H1 (cell line): ENCODE results near the gene F7. TPM values are rescaled to one million over a fixed set of nuclear protein-coding genes. Genes with fewer than 3 reads are reported as not detected.

ENCODE experiments used
- CTCF ChIA-PET: fragments of 300-600 bp; sonication (Branson Sonifier 250); formaldehyde crosslinking; loops from one replicate; lab custom pipeline; 2021; ENCODE audit not compliant: partially characterized antibody; lab: Charles Lee
- POLR2A ChIA-PET: fragments of 300-600 bp; sonication (Branson Sonifier 250); formaldehyde crosslinking; loops from one replicate; lab custom pipeline; 2021; ENCODE audit warnings: inconsistent platforms; ENCODE audit not compliant: partially characterized antibody; lab: Charles Lee
- DNase-seq, 2 experiments: peaks; one replicate each; pipeline versions ENCODE4 v3.0.0 to v3.0.0-alpha.2; 2010 to 2022; ENCODE audit warnings: low spot score in 2 of 2, low read depth in 1 of 2, mixed read lengths in 1 of 2
- FAIRE-seq: peaks from 2 replicates; lab custom pipeline; 2011; peaks lifted over from hg19 to GRCh38; lab: Jason Lieb, UNC
- H2AFZ ChIP-seq: 2 replicates; pipeline ENCODE4 v1.8.1; 2012; ENCODE audit warnings: low read length, inconsistent platforms
- H2AK5ac ChIP-seq: 2 replicates; pipeline ENCODE4 v1.6.1; 2013; ENCODE audit warnings: low read depth, low read length
- H2BK120ac ChIP-seq: replicated peaks from 2 replicates; pipeline ENCODE3; 2013; ENCODE audit warnings: low read depth, low read length, inconsistent platforms
- H2BK12ac ChIP-seq: 2 replicates; pipeline ENCODE4 v1.6.1; 2013; ENCODE audit warnings: low read depth, low read length
- H2BK15ac ChIP-seq: 2 replicates; pipeline ENCODE4 v1.6.1; 2013; ENCODE audit warnings: low read length
- H2BK20ac ChIP-seq: 2 replicates; pipeline ENCODE4 v1.6.1; 2013; ENCODE audit warnings: low read length
- H2BK5ac ChIP-seq: 2 replicates; pipeline ENCODE4 v1.6.1; 2013; ENCODE audit warnings: low read depth, low read length
- H3K14ac ChIP-seq: 2 replicates; pipeline ENCODE4 v1.6.1; 2013; ENCODE audit warnings: inconsistent platforms; ENCODE audit not compliant: insufficient read length
- H3K18ac ChIP-seq: 2 replicates; pipeline ENCODE4 v1.6.1; 2013; ENCODE audit warnings: low read length; ENCODE audit errors: extremely low read depth
- H3K23ac ChIP-seq: 2 replicates; pipeline ENCODE4 v1.6.1; 2013; ENCODE audit warnings: inconsistent platforms; ENCODE audit not compliant: insufficient read length
- H3K23me2 ChIP-seq: 2 replicates; pipeline ENCODE4 v1.6.1; 2013; ENCODE audit warnings: low read depth, low read length
- H3K27ac ChIP-seq: 2 replicates; pipeline ENCODE4 v1.6.1; 2011; ENCODE audit warnings: low read depth, low read length, inconsistent platforms
- H3K27me3 ChIP-seq, 4 experiments: replicated peaks in 1 of 4; 1 replicate in 1 of 4; 2 replicates in 3 of 4; pipeline versions ENCODE4 v1.6.1 to v1.8.1; 2011 to 2013; ENCODE audit warnings: low read length in 3 of 4, mild to moderate bottlenecking in 3 of 4, inconsistent platforms in 2 of 4, mixed read lengths in 2 of 4, moderate library complexity in 1 of 4; ENCODE audit not compliant: control insufficient read depth in 3 of 4, insufficient read depth in 3 of 4; ENCODE audit errors: extremely low read depth in 1 of 4
- H3K36me3 ChIP-seq, 4 experiments: 2 replicates each; pipeline versions ENCODE4 v1.6.1 to v1.8.1; 2011 to 2013; ENCODE audit warnings: mild to moderate bottlenecking in 4 of 4, low read length in 3 of 4, moderate library complexity in 2 of 4, control low read depth in 1 of 4, inconsistent platforms in 1 of 4; ENCODE audit not compliant: insufficient read depth in 4 of 4, control insufficient read depth in 2 of 4
- H3K4ac ChIP-seq: replicated peaks from 2 replicates; pipeline ENCODE3; 2013; ENCODE audit warnings: low read length, low read depth, mixed read lengths, inconsistent platforms; ENCODE audit not compliant: insufficient read length
- H3K4me1 ChIP-seq, 4 experiments: replicated peaks in 1 of 4; 1 replicate in 1 of 4; 2 replicates in 3 of 4; pipeline versions ENCODE4 v1.6.1 to v1.8.1; 2011 to 2013; ENCODE audit warnings: low read length in 3 of 4, inconsistent platforms in 2 of 4, mixed read lengths in 1 of 4; ENCODE audit not compliant: insufficient read depth in 4 of 4, control insufficient read depth in 3 of 4
- H3K4me2 ChIP-seq, 2 experiments: 2 replicates each; pipeline versions ENCODE4 v1.6.1 to v1.8.1; 2011 to 2013; ENCODE audit warnings: low read depth in 2 of 2, low read length in 2 of 2, control low read depth in 1 of 2, inconsistent platforms in 1 of 2, mild to moderate bottlenecking in 1 of 2; ENCODE audit not compliant: insufficient read depth in 1 of 2
- H3K4me3 ChIP-seq, 4 experiments: fragments of 200-600, 300-600 bp in 1 of 4; sonication (generic), shearing (Covaris generic), sonication (Bioruptor Twin) in 1 of 4; 2 replicates each; pipeline versions ENCODE4 v1.5.1 to v1.8.1; 2011 to 2016; ENCODE audit warnings: low read length in 4 of 4, low read depth in 3 of 4, control low read depth in 2 of 4, inconsistent platforms in 2 of 4, mild to moderate bottlenecking in 2 of 4, mixed read lengths in 1 of 4, moderate library complexity in 1 of 4; ENCODE audit not compliant: insufficient read depth in 2 of 4; ENCODE audit errors: extremely low read depth in 1 of 4
- H3K56ac ChIP-seq: replicated peaks from 2 replicates; pipeline ENCODE3; 2013; ENCODE audit warnings: low read depth, mild to moderate bottlenecking, mixed read lengths, low read length, inconsistent platforms; ENCODE audit not compliant: insufficient read length
- H3K79me1 ChIP-seq: 2 replicates; pipeline ENCODE4 v1.6.1; 2013; ENCODE audit warnings: low read depth, low read length, control low read depth
- H3K79me2 ChIP-seq, 2 experiments: 2 replicates each; pipeline versions ENCODE4 v1.6.1 to v1.8.1; 2012 to 2013; ENCODE audit warnings: low read length in 2 of 2, mild to moderate bottlenecking in 2 of 2, inconsistent platforms in 1 of 2; ENCODE audit not compliant: insufficient read depth in 2 of 2, control insufficient read depth in 1 of 2
- H3K9ac ChIP-seq, 4 experiments: replicated peaks in 1 of 4; 1 replicate in 1 of 4; 2 replicates in 3 of 4; pipeline versions ENCODE4 v1.6.1 to v1.8.1; 2011 to 2013; ENCODE audit warnings: low read depth in 3 of 4, low read length in 3 of 4, control low read depth in 2 of 4, mild to moderate bottlenecking in 2 of 4, moderate library complexity in 2 of 4, inconsistent platforms in 1 of 4; ENCODE audit errors: extremely low read depth in 1 of 4
- H3K9me3 ChIP-seq, 2 experiments: 2 replicates each; pipeline versions ENCODE4 v1.6.1 to v1.8.1; 2012 to 2013; ENCODE audit warnings: mild to moderate bottlenecking in 2 of 2, moderate library complexity in 2 of 2, control low read depth in 1 of 2, inconsistent platforms in 1 of 2, low read depth in 1 of 2, low read length in 1 of 2, mixed read lengths in 1 of 2; ENCODE audit not compliant: insufficient read depth in 2 of 2
- H4K20me1 ChIP-seq, 2 experiments: replicated peaks in 1 of 2; 2 replicates each; pipeline versions ENCODE3 to v1.8.1; 2011 to 2013; ENCODE audit warnings: inconsistent platforms in 2 of 2, low read length in 2 of 2, mild to moderate bottlenecking in 1 of 2; ENCODE audit not compliant: insufficient read depth in 2 of 2, control insufficient read depth in 1 of 2
- H4K5ac ChIP-seq: 2 replicates; pipeline ENCODE4 v1.6.1; 2013; ENCODE audit warnings: low read length, low read depth, mixed read lengths, inconsistent platforms; ENCODE audit not compliant: insufficient read length
- H4K8ac ChIP-seq: 2 replicates; pipeline ENCODE4 v1.8.0; 2013; ENCODE audit warnings: mild to moderate bottlenecking, moderate library complexity, low read length, inconsistent platforms; ENCODE audit not compliant: insufficient read depth; ENCODE audit errors: extremely low read depth
- H4K91ac ChIP-seq: replicated peaks from 2 replicates; pipeline ENCODE3; 2013; ENCODE audit warnings: low read length, mixed read lengths, inconsistent platforms; ENCODE audit not compliant: insufficient read length
- CBX5 ChIP-seq: fragments of 300-800, 300-1000 bp; sonication (generic); IDR thresholded peaks from 2 replicates; pipeline ENCODE4 v1.7.1; 2016; ENCODE audit warnings: antibody characterized with exemption, low read length, low read depth
- CEBPB ChIP-seq: IDR thresholded peaks from 2 replicates; pipeline ENCODE4 v1.6.1; 2012; ENCODE audit warnings: low read depth, low read length
- EGR1 ChIP-seq: IDR thresholded peaks from 2 replicates; pipeline ENCODE4 v1.6.1; 2011; ENCODE audit warnings: low read depth, low read length, borderline replicate concordance
- FOSL1 ChIP-seq: IDR thresholded peaks from 2 replicates; pipeline ENCODE4 v1.6.1; 2011; ENCODE audit warnings: mild to moderate bottlenecking, low read depth, low read length, moderate library complexity; ENCODE audit not compliant: insufficient read depth
- GTF2F1 ChIP-seq: IDR thresholded peaks from 2 replicates; pipeline ENCODE4 v1.6.1; 2012; ENCODE audit warnings: low read depth, low read length, improper control_type of control experiment, borderline replicate concordance
- MAX ChIP-seq: IDR thresholded peaks from 2 replicates; pipeline ENCODE4 v1.6.1; 2012; ENCODE audit warnings: inconsistent platforms
- RNF2 ChIP-seq: fragments of 200-900, 300-1000 bp; sonication (generic); IDR thresholded peaks from 2 replicates; pipeline ENCODE4 v1.7.1; 2016; ENCODE audit warnings: borderline replicate concordance, low read depth, mild to moderate bottlenecking, antibody characterized with exemption, low read length; ENCODE audit not compliant: poor library complexity, severe bottlenecking; ENCODE audit errors: missing control alignments
- SP1 ChIP-seq: IDR thresholded peaks from 2 replicates; pipeline ENCODE4 v1.6.1; 2011; ENCODE audit warnings: low read depth, low read length
- WGBS, 2 experiments: shearing (Covaris generic) in 1 of 2; methylation state at CpG; one replicate each; pipeline versions ENCODE4 v1.1.6 to v1.1.7; 2013 to 2015; ENCODE audit warnings: low lambda C conversion rate in 2 of 2, mixed read lengths in 2 of 2, inconsistent platforms in 1 of 2, low coverage in 1 of 2, missing lambda C conversion rate in 1 of 2; ENCODE audit not compliant: insufficient replicate concordance in 2 of 2, insufficient coverage in 1 of 2, insufficient read length in 1 of 2; ENCODE audit errors: extremely low coverage in 1 of 2, missing lambda C conversion rate in 1 of 2; 5-methylcytosine and 5-hydroxymethylcytosine counted together
- polyA plus RNA-seq, 7 experiments: library from polyadenylated mRNA; depleted of rRNA in 3 of 7; stranded (reverse) in 5 of 7; unstranded in 2 of 7; fragments of >200 nt in 5 of 7; fragments of 200-250 nt in 2 of 7; gene quantifications; 1 replicate in 5 of 7; 2 replicates in 1 of 7; 4 replicates in 1 of 7; pipeline versions ENCODE4 v1.2.1 to v1.2.3, GENCODE V29; 2011 to 2013; ENCODE audit warnings: missing spikeins in 2 of 7, mixed read lengths in 2 of 7
- total RNA-seq: library from RNA; stranded (reverse); fragmentation: NEBNext Ultra II Directional; extraction: Animal tissue kit (Norgen Biotek cat#: 25700); gene quantifications from 2 replicates; pipeline ENCODE4 v1.2.1, GENCODE V29; 2021

The F7 gene
- total and polyA plus RNA-seq, 2 of the 8 experiments (the other 6 are each of a cell fraction or from before 2014, with no cell fraction given): 0.43 to 0.98 TPM

- Histone ChIP-seq H3K9ac (no peak overlapping the region), H3K4ac (no peak overlapping the region), H3K4me1 (peaks cover 0 to 13% (median 6%) of the 10 kb centered on the region in 4 experiments; a peak in 6 of 7 replicates), H3K23me2 (peaks cover 12% of the 10 kb centered on the region; the same call in 1 of the 2 replicates), H4K5ac (no peak overlapping the region), H3K4me2 (peak overlapping the region; percentile 71 to 79), H2BK12ac (0 out of 2 replicates have a peak overlapping the region, but pooled peaks have one; percentile 60), H3K23ac (no peak overlapping the region), H2AFZ (peak overlapping the region; percentile 72; the same call in 1 of the 2 replicates), H3K79me2 (no peaks in the 10 kb centered on the region), H2BK120ac (no peak overlapping the region), H3K18ac (peak overlapping the region; percentile 83), H3K27ac (no peak overlapping the region), H3K14ac (no peak overlapping the region), H2BK5ac (peak overlapping the region; percentile 44; the same call in 1 of the 2 replicates), H2BK15ac (no peak overlapping the region), H3K9me3 (peaks cover 4 to 6% of the 10 kb centered on the region in 2 experiments; a peak in 2 of 4 replicates), H2AK5ac (no peak overlapping the region), H3K27me3 (peaks cover 21 to 24% (median 23%) of the 10 kb centered on the region in 4 experiments; a peak in 6 of 7 replicates), H4K8ac (peak overlapping the region; percentile 92; the same call in 1 of the 2 replicates), H4K20me1 (peaks cover 0 to 2% of the 10 kb centered on the region in 2 experiments), H3K56ac (no peak overlapping the region), H2BK20ac (no peak overlapping the region), H3K36me3 (peaks cover 0 to 5% (median 0%) of the 10 kb centered on the region in 4 experiments; a peak in 1 of 8 replicates), H3K4me3 (peak overlapping the region; percentile 28 to 64 (median 32)), H3K79me1 (no peaks in the 10 kb centered on the region), H4K91ac (no peak overlapping the region)
- FAIRE-seq: no peak
- 20% methylated on average over 59 of the region's 99 CpGs; no CpG with 5 or more reads in 1 of the 2 experiments for WGBS, 2 experiments
- no peak for DNase-seq
- CTCF ChIA-PET: no interaction called here
- POLR2A ChIA-PET: interaction anchor here (1.0 to 1.7 kb wide), 4 partner anchors 8 to 16 kb away, joined by 3 to 6 read pairs (median 4); partner anchors contain the start of gene F10
- peak; percentile 51; the same call in 1 of the 2 replicates for TF ChIP-seq MAX
- no peak for TF ChIP-seq FOSL1
- TF ChIP-seq CBX5: no peak
- TF ChIP-seq RNF2: peak; percentile 51
- TF ChIP-seq SP1: no peak
- no peak for TF ChIP-seq EGR1
- no peak for TF ChIP-seq CEBPB
- TF ChIP-seq GTF2F1: no peak
Observed at GRCh38 chr13:113110048-113110851, 4.7 kb downstream of the F7 start.
